ENCODE data around the gene RAB10. TPM values are rescaled to one million over a fixed set of nuclear protein-coding genes. Genes with fewer than 3 reads are reported as not detected.
"Not testable (repeated sequence)": the region's sequence is repeated elsewhere in the genome, so short reads cannot be mapped to it uniquely, and the experiment has no call there.

The RAB10 gene
- 71.9 and 123 TPM in 2 replicates for total RNA-seq

GRCh38 chr2:26033818-26034636 is at the start of gene RAB10:
Gene RAB10, plus strand, starts transcription at chr2:26034084. Its CDS starts 525 bp downstream, at chr2:26034609.
- peak; percentile 92 for DNase-seq (ENCODE audit: low read depth, low spot score)

DNA sequence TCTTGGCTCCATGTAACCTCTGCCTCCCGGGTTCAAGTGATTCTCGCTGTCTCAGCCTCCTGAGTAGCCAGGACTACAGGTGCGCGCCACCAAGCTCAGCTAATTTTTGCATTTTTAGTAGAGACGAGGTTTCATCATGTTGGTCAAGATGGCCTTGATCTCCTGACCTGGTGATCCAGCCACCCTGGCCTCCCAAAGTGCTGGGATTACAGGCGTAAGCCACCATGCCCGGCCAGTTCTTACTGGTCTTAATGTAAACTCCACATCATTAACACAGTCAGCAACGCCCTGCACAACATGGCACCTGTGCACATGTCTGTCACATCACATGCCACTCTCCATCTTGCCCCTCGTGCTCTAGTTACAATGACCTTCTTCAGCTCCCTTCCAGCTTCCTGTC is 45.8 kb upstream of the RAB10 start:
- no peak for DNase-seq (ENCODE audit: low read depth, low spot score)

DNA sequence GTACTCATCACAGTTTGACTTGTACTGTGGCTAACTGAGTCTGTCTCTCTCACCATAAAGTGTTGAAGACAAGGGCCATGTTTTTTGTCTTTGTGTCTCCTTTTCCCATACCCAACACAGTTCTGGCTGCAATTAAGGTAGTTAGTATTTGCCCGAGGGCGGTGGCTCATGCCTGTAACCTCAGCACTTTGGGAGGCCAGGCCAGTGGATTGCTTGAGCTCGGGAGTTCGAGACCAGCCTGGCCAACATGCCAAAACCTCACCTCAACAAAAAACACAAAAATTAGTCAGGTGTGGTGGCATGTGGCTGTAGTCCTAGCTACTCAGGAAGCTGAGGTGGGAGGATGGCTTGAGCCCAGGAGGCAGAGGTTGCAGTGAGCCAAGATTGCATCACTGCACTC is 44.7 kb upstream of the RAB10 start:
- DNase-seq (ENCODE audit: low read depth, low spot score): no peak

GRCh38 chr2:25991965-25992364 is 41.9 kb upstream of the RAB10 start:
- DNase-seq (ENCODE audit: low read depth, low spot score): no peak

GRCh38 chr2:25992556-25992955 is 41.3 kb upstream of the RAB10 start:
- no peak for DNase-seq (ENCODE audit: low read depth, low spot score)

- no peak for DNase-seq (ENCODE audit: low read depth, low spot score)
Measured at GRCh38 chr2:25993049-25993448, 40.8 kb upstream of the RAB10 start.

- no peak for DNase-seq (ENCODE audit: low read depth, low spot score)
Measured at GRCh38 chr2:25994509-25994908, 39.4 kb upstream of the RAB10 start.

GRCh38 chr2:25996844-25997243 is 37.0 kb upstream of the RAB10 start:
- DNase-seq (ENCODE audit: low read depth, low spot score): no peak

GRCh38 chr2:25998816-25999383 is 35.0 kb upstream of the RAB10 start:
- not testable (repeated sequence) for DNase-seq (ENCODE audit: low read depth, low spot score)

- not testable (repeated sequence) for DNase-seq (ENCODE audit: low read depth, low spot score)
Measured at GRCh38 chr2:25999406-25999805, 34.5 kb upstream of the RAB10 start.

DNA sequence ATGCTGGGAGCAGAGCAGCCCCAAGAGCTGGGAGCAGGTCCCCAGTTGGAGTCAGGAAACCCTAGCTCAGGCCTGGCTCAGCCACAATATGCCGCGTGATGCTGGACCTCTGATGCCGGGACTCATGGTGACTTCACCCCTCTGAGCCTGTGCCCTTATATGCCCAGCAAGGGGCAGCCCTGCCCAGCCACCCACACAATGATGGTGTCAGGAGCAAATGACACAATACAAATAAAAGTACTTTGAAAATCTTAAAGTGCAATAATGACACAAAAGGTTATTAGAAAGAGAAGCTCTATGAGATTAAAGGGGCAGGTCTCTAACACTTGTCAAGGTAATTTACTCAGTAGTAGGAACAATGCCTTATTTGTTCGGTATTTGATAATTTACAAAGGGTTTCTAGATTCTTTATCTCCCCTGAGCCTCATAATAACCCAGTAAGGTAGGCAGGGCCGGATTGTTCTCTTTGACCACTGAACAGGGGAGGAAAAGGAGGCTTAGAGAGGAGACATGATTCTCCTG is 33.3 kb upstream of the RAB10 start:
- DNase-seq (ENCODE audit: low read depth, low spot score): no peak

- DNase-seq (ENCODE audit: low read depth, low spot score): no peak
Measured at GRCh38 chr2:26001743-26002351, 32.0 kb upstream of the RAB10 start.

DNA sequence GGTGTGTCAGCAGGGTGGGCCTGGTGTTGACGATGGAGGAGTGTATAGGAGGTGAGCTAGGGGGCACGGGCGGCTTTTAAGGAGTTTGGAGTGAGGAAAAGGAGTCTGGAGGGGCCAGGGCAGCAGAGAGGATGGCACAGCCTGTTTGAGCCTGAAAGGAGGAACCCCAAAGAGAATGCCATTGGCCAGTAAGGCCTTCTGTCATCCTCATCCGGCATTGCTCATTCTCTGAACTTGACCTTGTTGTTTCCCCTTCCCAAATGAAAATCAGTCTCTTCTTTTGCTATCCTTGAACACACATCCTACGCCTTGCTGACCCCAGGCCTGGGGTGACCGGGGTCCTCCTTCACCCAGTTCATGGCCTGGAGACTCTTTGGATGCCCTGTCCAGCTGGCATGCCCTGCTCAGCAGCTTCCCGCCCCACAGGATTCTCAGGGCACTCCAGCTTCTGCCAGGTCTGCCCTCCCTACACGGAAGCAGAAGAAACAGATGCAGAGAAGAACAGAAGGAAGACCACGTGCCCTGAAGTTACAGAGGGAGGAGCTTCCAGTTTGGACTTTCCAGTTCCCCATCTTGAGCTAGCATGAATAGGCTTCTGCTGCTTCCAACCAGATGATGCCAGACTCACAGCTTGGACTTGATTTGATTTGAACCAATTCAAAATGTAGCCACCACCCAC is 31.1 kb upstream of the RAB10 start:
- no peak for DNase-seq (ENCODE audit: low read depth, low spot score)

DNA sequence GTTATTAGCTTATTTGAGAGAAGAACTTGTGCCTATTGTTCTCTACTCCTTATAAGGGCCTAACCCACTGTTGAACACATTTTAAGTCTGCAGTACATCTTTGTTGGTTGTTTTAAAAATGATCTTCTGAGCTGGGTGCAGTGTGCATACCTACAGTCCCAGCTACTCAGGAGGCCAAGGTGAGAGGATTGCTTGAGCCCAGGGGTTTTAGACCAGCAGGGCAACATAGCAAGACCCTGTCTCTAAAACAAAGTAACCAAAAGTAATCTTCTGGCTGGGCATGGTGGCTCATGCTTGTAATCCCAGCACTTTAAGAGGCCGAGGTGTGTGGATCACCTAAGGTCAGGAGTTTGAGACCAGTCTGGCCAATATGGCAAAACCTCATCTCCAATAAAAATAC is 25.8 kb upstream of the RAB10 start:
- DNase-seq (ENCODE audit: low read depth, low spot score): no peak

GRCh38 chr2:26008851-26009566 is 24.9 kb upstream of the RAB10 start:
- no peak for DNase-seq (ENCODE audit: low read depth, low spot score)

GRCh38 chr2:26009567-26009963 is 24.3 kb upstream of the RAB10 start:
- no peak for DNase-seq (ENCODE audit: low read depth, low spot score)

- no peak for DNase-seq (ENCODE audit: low read depth, low spot score)
Measured at GRCh38 chr2:26010943-26011342, 22.9 kb upstream of the RAB10 start.

- DNase-seq (ENCODE audit: low read depth, low spot score): no peak
Measured at GRCh38 chr2:26011609-26011989, 22.3 kb upstream of the RAB10 start.

DNA sequence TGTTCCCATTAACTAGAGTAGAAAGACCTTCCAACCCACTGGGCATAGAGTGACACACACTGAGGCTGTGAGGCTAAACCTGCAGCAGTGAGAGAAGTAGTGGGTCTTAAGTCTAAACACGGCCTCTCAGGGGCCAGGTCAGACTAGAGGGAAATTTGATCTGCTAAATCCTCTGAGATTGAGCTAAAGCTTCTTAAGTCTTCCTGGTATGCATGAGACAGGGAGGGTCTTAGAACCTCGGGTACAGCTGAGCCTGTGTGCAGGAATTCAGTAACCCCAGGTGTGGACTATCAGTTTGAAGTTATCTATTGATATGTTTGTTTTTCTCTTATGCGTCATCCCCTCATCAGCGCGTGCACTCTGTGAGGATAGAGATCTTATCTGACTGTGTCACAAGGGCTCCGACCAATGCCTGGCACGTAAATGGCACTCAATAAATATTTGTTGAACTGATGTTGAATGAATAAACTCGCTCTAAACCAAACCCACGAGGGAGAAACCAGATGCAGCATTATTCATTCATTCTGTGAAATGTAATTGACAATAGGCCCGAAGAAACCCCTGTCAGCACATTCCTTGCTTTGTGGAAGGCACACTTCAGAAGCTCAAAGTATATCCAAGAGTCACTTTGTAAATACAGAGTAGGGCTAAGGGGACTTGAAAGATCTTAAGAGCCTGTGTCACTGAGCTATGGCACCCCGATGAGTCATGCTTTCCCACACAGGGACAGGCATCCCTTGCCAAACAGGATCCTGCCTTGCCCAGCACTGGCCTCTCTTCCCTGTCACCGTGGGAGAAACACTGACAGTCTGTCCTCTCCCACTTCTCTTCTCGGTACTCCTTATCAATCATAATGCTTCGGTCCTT is 21.7 kb upstream of the RAB10 start:
- no peak for DNase-seq (ENCODE audit: low read depth, low spot score)

DNA sequence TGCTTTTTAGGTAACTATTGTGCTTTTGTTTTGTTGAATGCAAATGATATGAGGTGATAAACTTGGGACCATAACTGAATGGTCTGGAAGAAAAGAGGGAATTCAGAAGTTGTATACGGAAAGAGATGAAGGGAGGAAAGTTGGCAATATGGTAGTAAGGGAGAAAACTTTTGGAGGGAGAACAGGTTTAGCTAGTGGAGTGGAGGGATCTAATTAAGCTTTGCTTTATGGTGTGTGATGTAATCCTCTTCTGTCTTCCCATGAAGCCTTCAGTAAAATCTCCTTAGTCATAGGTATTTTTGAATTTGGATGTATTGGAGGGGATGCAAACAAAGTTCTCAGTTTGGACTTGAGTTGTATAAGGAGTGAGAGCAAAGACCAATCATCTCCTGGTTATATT is 20.2 kb upstream of the RAB10 start:
- DNase-seq (ENCODE audit: low read depth, low spot score): no peak
